H1 (cell line): ENCODE data around the gene HS6ST3. TPM values are rescaled to one million over a fixed set of nuclear protein-coding genes. Genes with fewer than 3 reads are reported as not detected.

Source experiments
- CTCF ChIA-PET: fragments of 300-600 bp; sonication (Branson Sonifier 250); formaldehyde crosslinking; loops from one replicate; lab custom pipeline; 2021; ENCODE audit not compliant: partially characterized antibody; lab: Charles Lee
- POLR2A ChIA-PET: fragments of 300-600 bp; sonication (Branson Sonifier 250); formaldehyde crosslinking; loops from one replicate; lab custom pipeline; 2021; ENCODE audit warnings: inconsistent platforms; ENCODE audit not compliant: partially characterized antibody; lab: Charles Lee
- DNase-seq, 2 experiments: peaks; one replicate each; pipeline versions ENCODE4 v3.0.0 to v3.0.0-alpha.2; 2010 to 2022; ENCODE audit warnings: low spot score in 2 of 2, low read depth in 1 of 2, mixed read lengths in 1 of 2
- FAIRE-seq: peaks from 2 replicates; lab custom pipeline; 2011; peaks lifted over from hg19 to GRCh38; lab: Jason Lieb, UNC
- H2AFZ ChIP-seq: 2 replicates; pipeline ENCODE4 v1.8.1; 2012; ENCODE audit warnings: low read length, inconsistent platforms
- H2AK5ac ChIP-seq: 2 replicates; pipeline ENCODE4 v1.6.1; 2013; ENCODE audit warnings: low read depth, low read length
- H2BK120ac ChIP-seq: replicated peaks from 2 replicates; pipeline ENCODE3; 2013; ENCODE audit warnings: low read depth, low read length, inconsistent platforms
- H2BK12ac ChIP-seq: 2 replicates; pipeline ENCODE4 v1.6.1; 2013; ENCODE audit warnings: low read depth, low read length
- H2BK15ac ChIP-seq: 2 replicates; pipeline ENCODE4 v1.6.1; 2013; ENCODE audit warnings: low read length
- H2BK20ac ChIP-seq: 2 replicates; pipeline ENCODE4 v1.6.1; 2013; ENCODE audit warnings: low read length
- H2BK5ac ChIP-seq: 2 replicates; pipeline ENCODE4 v1.6.1; 2013; ENCODE audit warnings: low read depth, low read length
- H3K14ac ChIP-seq: 2 replicates; pipeline ENCODE4 v1.6.1; 2013; ENCODE audit warnings: inconsistent platforms; ENCODE audit not compliant: insufficient read length
- H3K18ac ChIP-seq: 2 replicates; pipeline ENCODE4 v1.6.1; 2013; ENCODE audit warnings: low read length; ENCODE audit errors: extremely low read depth
- H3K23ac ChIP-seq: 2 replicates; pipeline ENCODE4 v1.6.1; 2013; ENCODE audit warnings: inconsistent platforms; ENCODE audit not compliant: insufficient read length
- H3K23me2 ChIP-seq: 2 replicates; pipeline ENCODE4 v1.6.1; 2013; ENCODE audit warnings: low read depth, low read length
- H3K27ac ChIP-seq: 2 replicates; pipeline ENCODE4 v1.6.1; 2011; ENCODE audit warnings: low read depth, low read length, inconsistent platforms
- H3K27me3 ChIP-seq, 4 experiments: replicated peaks in 1 of 4; 1 replicate in 1 of 4; 2 replicates in 3 of 4; pipeline versions ENCODE4 v1.6.1 to v1.8.1; 2011 to 2013; ENCODE audit warnings: low read length in 3 of 4, mild to moderate bottlenecking in 3 of 4, inconsistent platforms in 2 of 4, mixed read lengths in 2 of 4, moderate library complexity in 1 of 4; ENCODE audit not compliant: control insufficient read depth in 3 of 4, insufficient read depth in 3 of 4; ENCODE audit errors: extremely low read depth in 1 of 4
- H3K36me3 ChIP-seq, 4 experiments: 2 replicates each; pipeline versions ENCODE4 v1.6.1 to v1.8.1; 2011 to 2013; ENCODE audit warnings: mild to moderate bottlenecking in 4 of 4, low read length in 3 of 4, moderate library complexity in 2 of 4, control low read depth in 1 of 4, inconsistent platforms in 1 of 4; ENCODE audit not compliant: insufficient read depth in 4 of 4, control insufficient read depth in 2 of 4
- H3K4ac ChIP-seq: replicated peaks from 2 replicates; pipeline ENCODE3; 2013; ENCODE audit warnings: low read length, low read depth, mixed read lengths, inconsistent platforms; ENCODE audit not compliant: insufficient read length
- H3K4me1 ChIP-seq, 4 experiments: replicated peaks in 1 of 4; 1 replicate in 1 of 4; 2 replicates in 3 of 4; pipeline versions ENCODE4 v1.6.1 to v1.8.1; 2011 to 2013; ENCODE audit warnings: low read length in 3 of 4, inconsistent platforms in 2 of 4, mixed read lengths in 1 of 4; ENCODE audit not compliant: insufficient read depth in 4 of 4, control insufficient read depth in 3 of 4
- H3K4me2 ChIP-seq, 2 experiments: 2 replicates each; pipeline versions ENCODE4 v1.6.1 to v1.8.1; 2011 to 2013; ENCODE audit warnings: low read depth in 2 of 2, low read length in 2 of 2, control low read depth in 1 of 2, inconsistent platforms in 1 of 2, mild to moderate bottlenecking in 1 of 2; ENCODE audit not compliant: insufficient read depth in 1 of 2
- H3K4me3 ChIP-seq, 4 experiments: fragments of 200-600, 300-600 bp in 1 of 4; sonication (generic), shearing (Covaris generic), sonication (Bioruptor Twin) in 1 of 4; 2 replicates each; pipeline versions ENCODE4 v1.5.1 to v1.8.1; 2011 to 2016; ENCODE audit warnings: low read length in 4 of 4, low read depth in 3 of 4, control low read depth in 2 of 4, inconsistent platforms in 2 of 4, mild to moderate bottlenecking in 2 of 4, mixed read lengths in 1 of 4, moderate library complexity in 1 of 4; ENCODE audit not compliant: insufficient read depth in 2 of 4; ENCODE audit errors: extremely low read depth in 1 of 4
- H3K56ac ChIP-seq: replicated peaks from 2 replicates; pipeline ENCODE3; 2013; ENCODE audit warnings: low read depth, mild to moderate bottlenecking, mixed read lengths, low read length, inconsistent platforms; ENCODE audit not compliant: insufficient read length
- H3K79me1 ChIP-seq: 2 replicates; pipeline ENCODE4 v1.6.1; 2013; ENCODE audit warnings: low read depth, low read length, control low read depth
- H3K79me2 ChIP-seq, 2 experiments: 2 replicates each; pipeline versions ENCODE4 v1.6.1 to v1.8.1; 2012 to 2013; ENCODE audit warnings: low read length in 2 of 2, mild to moderate bottlenecking in 2 of 2, inconsistent platforms in 1 of 2; ENCODE audit not compliant: insufficient read depth in 2 of 2, control insufficient read depth in 1 of 2
- H3K9ac ChIP-seq, 4 experiments: replicated peaks in 1 of 4; 1 replicate in 1 of 4; 2 replicates in 3 of 4; pipeline versions ENCODE4 v1.6.1 to v1.8.1; 2011 to 2013; ENCODE audit warnings: low read depth in 3 of 4, low read length in 3 of 4, control low read depth in 2 of 4, mild to moderate bottlenecking in 2 of 4, moderate library complexity in 2 of 4, inconsistent platforms in 1 of 4; ENCODE audit errors: extremely low read depth in 1 of 4
- H3K9me3 ChIP-seq, 2 experiments: 2 replicates each; pipeline versions ENCODE4 v1.6.1 to v1.8.1; 2012 to 2013; ENCODE audit warnings: mild to moderate bottlenecking in 2 of 2, moderate library complexity in 2 of 2, control low read depth in 1 of 2, inconsistent platforms in 1 of 2, low read depth in 1 of 2, low read length in 1 of 2, mixed read lengths in 1 of 2; ENCODE audit not compliant: insufficient read depth in 2 of 2
- H4K20me1 ChIP-seq, 2 experiments: replicated peaks in 1 of 2; 2 replicates each; pipeline versions ENCODE3 to v1.8.1; 2011 to 2013; ENCODE audit warnings: inconsistent platforms in 2 of 2, low read length in 2 of 2, mild to moderate bottlenecking in 1 of 2; ENCODE audit not compliant: insufficient read depth in 2 of 2, control insufficient read depth in 1 of 2
- H4K5ac ChIP-seq: 2 replicates; pipeline ENCODE4 v1.6.1; 2013; ENCODE audit warnings: low read length, low read depth, mixed read lengths, inconsistent platforms; ENCODE audit not compliant: insufficient read length
- H4K8ac ChIP-seq: 2 replicates; pipeline ENCODE4 v1.8.0; 2013; ENCODE audit warnings: mild to moderate bottlenecking, moderate library complexity, low read length, inconsistent platforms; ENCODE audit not compliant: insufficient read depth; ENCODE audit errors: extremely low read depth
- H4K91ac ChIP-seq: replicated peaks from 2 replicates; pipeline ENCODE3; 2013; ENCODE audit warnings: low read length, mixed read lengths, inconsistent platforms; ENCODE audit not compliant: insufficient read length
- ASH2L ChIP-seq: fragments of 200-600, 300-600 bp; sonication (generic); IDR thresholded peaks from one replicate; pipeline ENCODE4 v1.7.1; 2017; ENCODE audit warnings: low read length
- BCL11A ChIP-seq, 2 experiments: IDR thresholded peaks; one replicate each; pipeline ENCODE4 v1.6.1; 2011; ENCODE audit warnings: low read depth in 2 of 2, low read length in 2 of 2, mild to moderate bottlenecking in 2 of 2
- CBX8 ChIP-seq: fragments of 300-800, 300-1000 bp; sonication (generic); IDR thresholded peaks from 2 replicates; pipeline ENCODE4 v1.7.1; 2016; ENCODE audit warnings: low read depth, low read length, borderline replicate concordance
- CTCF ChIP-seq, 3 experiments: IDR thresholded peaks; 1 replicate in 2 of 3; 2 replicates in 1 of 3; pipeline versions ENCODE4 v1.5.1 to v1.6.1; 2011; ENCODE audit warnings: low read length in 3 of 3, mild to moderate bottlenecking in 3 of 3, inconsistent platforms in 2 of 3, low read depth in 1 of 3, moderate library complexity in 1 of 3; ENCODE audit not compliant: insufficient read depth in 1 of 3; ENCODE audit errors: control extremely low read depth in 1 of 3
- EGR1 ChIP-seq: IDR thresholded peaks from 2 replicates; pipeline ENCODE4 v1.6.1; 2011; ENCODE audit warnings: low read depth, low read length, borderline replicate concordance
- HDAC2 ChIP-seq, 2 experiments: fragments of 300-600 bp in 1 of 2; sonication (generic) in 1 of 2; IDR thresholded peaks; 2 replicates each; pipeline ENCODE4 v1.6.1; 2011 to 2012; ENCODE audit warnings: low read depth in 2 of 2, low read length in 2 of 2, mild to moderate bottlenecking in 2 of 2, moderate library complexity in 2 of 2, borderline replicate concordance in 1 of 2, inconsistent platforms in 1 of 2
- MAX ChIP-seq: IDR thresholded peaks from 2 replicates; pipeline ENCODE4 v1.6.1; 2012; ENCODE audit warnings: inconsistent platforms
- NRF1 ChIP-seq: IDR thresholded peaks from 2 replicates; pipeline ENCODE4 v1.6.1; 2011; ENCODE audit warnings: mild to moderate bottlenecking, low read depth, low read length, improper control_type of control experiment
- RAD21 ChIP-seq, 2 experiments: IDR thresholded peaks in 1 of 2; conservative IDR thresholded peaks in 1 of 2; 2 replicates each; pipeline ENCODE4 v1.6.1; 2011; ENCODE audit warnings: low read depth in 2 of 2, low read length in 2 of 2, improper control_type of control experiment in 1 of 2, inconsistent platforms in 1 of 2, mild to moderate bottlenecking in 1 of 2, moderate library complexity in 1 of 2
- RBBP5 ChIP-seq: IDR thresholded peaks from 2 replicates; pipeline ENCODE4 v1.7.1; 2012; ENCODE audit warnings: low read depth, mild to moderate bottlenecking, inconsistent platforms, low read length, moderate library complexity, borderline replicate concordance
- RXRA ChIP-seq: IDR thresholded peaks from 2 replicates; pipeline ENCODE4 v1.6.1; 2011; ENCODE audit warnings: low read depth, mild to moderate bottlenecking, low read length, moderate library complexity; ENCODE audit not compliant: insufficient read depth
- YY1 ChIP-seq: IDR thresholded peaks from 2 replicates; pipeline ENCODE4 v1.6.1; 2011; ENCODE audit warnings: low read depth, mild to moderate bottlenecking, low read length
- polyA plus RNA-seq, 7 experiments: library from polyadenylated mRNA; depleted of rRNA in 3 of 7; stranded (reverse) in 5 of 7; unstranded in 2 of 7; fragments of >200 nt in 5 of 7; fragments of 200-250 nt in 2 of 7; gene quantifications; 1 replicate in 5 of 7; 2 replicates in 1 of 7; 4 replicates in 1 of 7; pipeline versions ENCODE4 v1.2.1 to v1.2.3, GENCODE V29; 2011 to 2013; ENCODE audit warnings: missing spikeins in 2 of 7, mixed read lengths in 2 of 7
- total RNA-seq: library from RNA; stranded (reverse); fragmentation: NEBNext Ultra II Directional; extraction: Animal tissue kit (Norgen Biotek cat#: 25700); gene quantifications from 2 replicates; pipeline ENCODE4 v1.2.1, GENCODE V29; 2021

HS6ST3 gene
- total and polyA plus RNA-seq, 2 of the 8 experiments (the other 6 are each of a cell fraction or from before 2014, with no cell fraction given), result 0.45 to 1.2 TPM

GRCh38 chr13:96822895-96823294, 733.0 kb downstream of the HS6ST3 start:
- no peak for DNase-seq
- no peak overlapping the region for H3K9ac ChIP-seq
- H3K27me3 ChIP-seq, result no peaks in the 10 kb centered on the region
- ChIA-PET POLR2A (no interaction called here), CTCF (interaction anchor here (0.6 to 3.0 kb wide), 21 partner anchors 8 to 805 kb away, joined by 3 to 19 read pairs (median 3); no protein-coding TSS in a partner anchor)
- no peak overlapping the region for H4K5ac ChIP-seq
- no peaks in the 10 kb centered on the region for H3K79me2 ChIP-seq
- H2BK15ac ChIP-seq, result no peak overlapping the region
- no peaks in the 10 kb centered on the region; a peak in 1 of 7 replicates for H3K4me1 ChIP-seq
- H2BK5ac ChIP-seq, result no peak overlapping the region
- H2BK120ac ChIP-seq, result no peak overlapping the region
- no peak overlapping the region for H2BK12ac ChIP-seq
- no peak overlapping the region for H4K8ac ChIP-seq
- H3K9me3 ChIP-seq, result no peaks in the 10 kb centered on the region
- H3K14ac ChIP-seq, result no peak overlapping the region
- H2BK20ac ChIP-seq, result no peak overlapping the region
- no peaks in the 10 kb centered on the region for H4K20me1 ChIP-seq
- no peak overlapping the region for H3K27ac ChIP-seq
- H3K36me3 ChIP-seq, result no peaks in the 10 kb centered on the region
- no peak overlapping the region for H3K4me2 ChIP-seq
- no peak overlapping the region for H3K18ac ChIP-seq
- H3K4ac ChIP-seq, result no peak overlapping the region
- H3K23me2 ChIP-seq, result no peaks in the 10 kb centered on the region
- H3K23ac ChIP-seq, result no peak overlapping the region
- H3K4me3 ChIP-seq, result no peak overlapping the region
- no peaks in the 10 kb centered on the region for H3K79me1 ChIP-seq
- peak; percentile 82 for FAIRE-seq
- H2AFZ ChIP-seq, result no peak overlapping the region
- H4K91ac ChIP-seq, result no peak overlapping the region
- H3K56ac ChIP-seq, result no peak overlapping the region
- H2AK5ac ChIP-seq, result no peak overlapping the region
- TF ChIP-seq EGR1 (no peak), ASH2L (no peak), MAX (peak; percentile 74), BCL11A (IDR thresholded peaks at IDR 0.05; ENCODE audit: low read depth in 2 of 2, low read length in 2 of 2) (no peak), RXRA (no peak), YY1 (peak; percentile 86), CBX8 (no peak), HDAC2 (IDR thresholded peaks at IDR 0.05; ENCODE audit: borderline replicate concordance in 1 of 2, low read depth in 2 of 2, low read length in 2 of 2) (no peak), NRF1 (no peak), CTCF (IDR thresholded peaks at IDR 0.05; ENCODE audit: control extremely low read depth in 1 of 3, insufficient read depth in 1 of 3, low read depth in 1 of 3, low read length in 3 of 3) (peak; percentile 74 to 81 (median 78)), RAD21 (IDR thresholded peaks at IDR 0.05 in 1 of 2, conservative IDR thresholded peaks at IDR 0.05 in 1 of 2; ENCODE audit: low read depth in 2 of 2, low read length in 2 of 2) (peak; percentile 78 to 86), RBBP5 (no peak)
